HepG2 (cell line): Measurements from ENCODE around the gene ANXA10. TPM values are rescaled to one million over a fixed set of nuclear protein-coding genes. Genes with fewer than 3 reads are reported as not detected.

Experiments used
- ATAC-seq: fragments of 200-7000 bp; cut with Tn5 transposase; 3 replicates; pipeline ENCODE4 v1.9.1; 2020; ENCODE audit warnings: mild to moderate bottlenecking, moderate library complexity
- BruUV-seq: library from RNA; stranded (reverse); fragments of 400-500 nt; replicated peaks from 2 replicates; lab custom pipeline; 2021; lab: Mats Ljungman, UMichigan
- CTCF ChIA-PET: fragments of 300-600 bp; formaldehyde crosslinking; extraction: SDS; loops from one replicate; lab custom pipeline; 2021; ENCODE audit warnings: low total read pairs, inconsistent platforms, low intra/inter-chr PET ratio; lab: Yijun Ruan, JAX
- POLR2A ChIA-PET: fragments of 350-600 bp; sonication (Branson Sonifier 250); formaldehyde crosslinking; loops from one replicate; lab custom pipeline; 2020; ENCODE audit warnings: antibody characterized with exemption, inconsistent platforms; lab: Yijun Ruan, JAX
- DNase-seq: peaks from one replicate; pipeline ENCODE4 v3.0.0-alpha.2; 2015; ENCODE audit warnings: low spot score
- FAIRE-seq: peaks from 3 replicates; lab custom pipeline; 2011; peaks lifted over from hg19 to GRCh38; lab: Jason Lieb, UNC
- H2AFZ ChIP-seq: one replicate; pipeline ENCODE4 v1.6.1; 2011; ENCODE audit warnings: low read length, inconsistent platforms
- H3K27ac ChIP-seq: fragments of 300-600 bp; 3 replicates; pipeline ENCODE4 v1.8.0; 2011; ENCODE audit warnings: mixed run types, mild to moderate bottlenecking, mixed read lengths, low read length, inconsistent platforms; ENCODE audit not compliant: insufficient read depth; ENCODE audit errors: extremely low read length
- H3K27me3 ChIP-seq, 2 experiments: fragments of 200-600 bp in 1 of 2; 2 replicates in 1 of 2; 3 replicates in 1 of 2; pipeline versions ENCODE4 v1.6.0 to v1.8.0; 2011; ENCODE audit warnings: low read length in 2 of 2, mild to moderate bottlenecking in 2 of 2, moderate library complexity in 2 of 2, inconsistent platforms in 1 of 2; ENCODE audit not compliant: insufficient read depth in 2 of 2, control insufficient read depth in 1 of 2
- H3K36me3 ChIP-seq, 2 experiments: fragments of 200-600 bp in 1 of 2; replicated peaks in 1 of 2; 2 replicates in 1 of 2; 3 replicates in 1 of 2; pipeline versions ENCODE4 v1.5.1 to v1.8.0; 2011; ENCODE audit warnings: low read length in 2 of 2, inconsistent platforms in 1 of 2; ENCODE audit not compliant: insufficient read depth in 2 of 2, control insufficient read depth in 1 of 2
- H3K4me1 ChIP-seq: 2 replicates; pipeline ENCODE4 v1.5.1; 2012; ENCODE audit warnings: low read length, inconsistent platforms; ENCODE audit not compliant: insufficient read depth
- H3K4me2 ChIP-seq: 2 replicates; pipeline ENCODE4 v1.6.0; 2011; ENCODE audit warnings: low read depth, low read length, inconsistent platforms
- H3K4me3 ChIP-seq, 3 experiments: fragments of 200-600 bp in 1 of 3; sonication (generic), shearing (Covaris generic) in 1 of 3; replicated peaks in 1 of 3; 2 replicates each; pipeline ENCODE4 v1.5.1; 2011 to 2016; ENCODE audit warnings: low read length in 3 of 3, inconsistent platforms in 2 of 3, low read depth in 2 of 3, mild to moderate bottlenecking in 2 of 3, control low read depth in 1 of 3, mixed read lengths in 1 of 3; ENCODE audit not compliant: insufficient read depth in 1 of 3
- H3K79me2 ChIP-seq: one replicate; pipeline ENCODE4 v1.6.1; 2011; ENCODE audit warnings: low read length, inconsistent platforms; ENCODE audit not compliant: insufficient read depth
- H3K9ac ChIP-seq: 2 replicates; pipeline ENCODE4 v1.6.0; 2011; ENCODE audit warnings: mild to moderate bottlenecking, low read depth, low read length, inconsistent platforms; ENCODE audit not compliant: insufficient read depth
- H3K9me3 ChIP-seq: 2 replicates; pipeline ENCODE4 v1.5.1; 2012; ENCODE audit warnings: mild to moderate bottlenecking, low read length
- H4K20me1 ChIP-seq: 2 replicates; pipeline ENCODE4 v1.6.0; 2011; ENCODE audit warnings: inconsistent platforms, mild to moderate bottlenecking, low read length, moderate library complexity; ENCODE audit not compliant: insufficient read depth
- ARID5B ChIP-seq: IDR thresholded peaks from 2 replicates; pipeline ENCODE4 v1.4.0; 2020; ENCODE audit warnings: mild to moderate bottlenecking, missing genetic modification reagents
- CC2D1A ChIP-seq: sonication (generic); formaldehyde crosslinking; IDR thresholded peaks from 2 replicates; pipeline ENCODE4 v1.8.1; 2023; ENCODE audit warnings: mild to moderate bottlenecking, missing genetic modification reagents
- ELF4 ChIP-seq: sonication (generic); formaldehyde crosslinking; IDR thresholded peaks from 2 replicates; pipeline ENCODE4 v1.5.0; 2020; ENCODE audit warnings: missing genetic modification reagents, mild to moderate bottlenecking, moderate library complexity, borderline replicate concordance
- HDAC2 ChIP-seq: sonication (generic); formaldehyde crosslinking; IDR thresholded peaks from 2 replicates; pipeline ENCODE4 v1.4.0; 2020; ENCODE audit warnings: missing genetic modification reagents
- HDAC6 ChIP-seq: fragments of 200-600 bp; sonication (generic); IDR thresholded peaks from 2 replicates; pipeline ENCODE4 v1.7.0; 2017; ENCODE audit warnings: mild to moderate bottlenecking, antibody characterized with exemption, low read length, low read depth
- MNT ChIP-seq: fragments of 450-650 bp; IDR thresholded peaks from 2 replicates; pipeline ENCODE4 v1.6.1; 2016
- TARDBP ChIP-seq: sonication (generic); formaldehyde crosslinking; IDR thresholded peaks from 2 replicates; pipeline ENCODE4 v1.8.0; 2022; ENCODE audit warnings: mild to moderate bottlenecking, missing genetic modification reagents
- TRIM24 ChIP-seq: sonication (generic); formaldehyde crosslinking; IDR thresholded peaks from 2 replicates; pipeline ENCODE4 v1.8.0; 2022; ENCODE audit warnings: mild to moderate bottlenecking, missing genetic modification reagents
- ZFX ChIP-seq: sonication (generic); formaldehyde crosslinking; IDR thresholded peaks from 2 replicates; pipeline ENCODE4 v1.4.0; 2020; ENCODE audit warnings: mild to moderate bottlenecking, low read depth, missing genetic modification reagents, moderate library complexity
- ZNF501 ChIP-seq: sonication (generic); formaldehyde crosslinking; IDR thresholded peaks from 2 replicates; pipeline ENCODE4 v1.5.1; 2020; ENCODE audit warnings: mild to moderate bottlenecking, moderate library complexity, missing genetic modification reagents
- ZNF660 ChIP-seq: sonication (generic); formaldehyde crosslinking; IDR thresholded peaks from 2 replicates; pipeline ENCODE4 v1.5.1; 2020; ENCODE audit warnings: mild to moderate bottlenecking, low read depth, missing genetic modification reagents, borderline replicate concordance
- WGBS: methylation state at CpG from one replicate; pipeline ENCODE4 v1.1.6; 2017; ENCODE audit warnings: low lambda C conversion rate; 5-methylcytosine and 5-hydroxymethylcytosine counted together
- in situ Hi-C: cut with HindIII; loops from 2 replicates; pipeline ENCODE4 v1.10.0; 2017; ENCODE audit warnings: low pct_unique_long_range_greater_than_20kb; ENCODE audit not compliant: extremely low pct_ligation_motif_present
- intact Hi-C: fragments of 100-400 bp; cut with micrococcal nuclease; formaldehyde crosslinking; loops from one replicate; pipeline ENCODE4 v1.10.0; 2022; ENCODE audit not compliant: unreplicated experiment
- polyA plus RNA-seq, 8 experiments: library from polyadenylated mRNA; depleted of rRNA in 3 of 8; stranded (reverse) in 7 of 8; unstranded in 1 of 8; fragments of >200 nt; fragmentation: Illumina TruSeq in 4 of 8; extraction: Trizol in 4 of 8; gene quantifications; 2 replicates each; pipeline versions ENCODE4 v1.2.1 to v1.2.3, GENCODE V29; 2011 to 2016; ENCODE audit warnings: low read depth in 4 of 8, missing spikeins in 1 of 8, mixed read lengths in 1 of 8; ENCODE audit not compliant: insufficient read depth in 1 of 8
- total RNA-seq, 5 experiments: library from RNA; depleted of rRNA; stranded (reverse); fragments of >200 nt; fragmentation: Illumina TruSeq; extraction: Trizol; gene quantifications; 2 replicates each; pipeline ENCODE4 v1.2.3, GENCODE V29; 2016; ENCODE audit warnings: low read depth in 1 of 5
- TF ChIP-seq, protein P1 (sequence below): sonication (generic); formaldehyde crosslinking; IDR thresholded peaks from 2 replicates; pipeline ENCODE4 v1.8.0; 2022; ENCODE audit warnings: mild to moderate bottlenecking, missing genetic modification reagents, moderate library complexity

The ANXA10 gene
- total and polyA plus RNA-seq, 2 of the 13 experiments (the other 11 are each of a cell fraction or from before 2014, with no cell fraction given) = 0.08 TPM; not detected in 1

GRCh38 chr4:168143601-168144000 is 51.3 kb downstream of the ANXA10 start:
- in situ Hi-C loops = no loop called here
- intact Hi-C loops = no loop called here
- Histone ChIP-seq H3K4me2 (no peak overlapping the region), H4K20me1 (no peaks in the 10 kb centered on the region), H3K27me3 (no peaks in the 10 kb centered on the region), H3K4me1 (no peaks in the 10 kb centered on the region), H3K4me3 (no peak overlapping the region), H3K79me2 (no peaks in the 10 kb centered on the region), H3K27ac (no peak overlapping the region), H3K36me3 (no peaks in the 10 kb centered on the region), H3K9me3 (no peaks in the 10 kb centered on the region), H2AFZ (no peak overlapping the region), H3K9ac (no peak overlapping the region)
- TF ChIP-seq, protein P1, sequence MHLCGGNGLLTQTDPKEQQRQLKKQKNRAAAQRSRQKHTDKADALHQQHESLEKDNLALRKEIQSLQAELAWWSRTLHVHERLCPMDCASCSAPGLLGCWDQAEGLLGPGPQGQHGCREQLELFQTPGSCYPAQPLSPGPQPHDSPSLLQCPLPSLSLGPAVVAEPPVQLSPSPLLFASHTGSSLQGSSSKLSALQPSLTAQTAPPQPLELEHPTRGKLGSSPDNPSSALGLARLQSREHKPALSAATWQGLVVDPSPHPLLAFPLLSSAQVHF (CRISPR knock-in tag) = no peak
- DNase-seq = no peak
- ChIA-PET POLR2A (no interaction called here), CTCF (no interaction called here)
- no TSS peak for BruUV-seq
- FAIRE-seq = no peak
- no peak for ATAC-seq
- 0% methylated on average over 2 of the region's 2 CpGs for WGBS

GRCh38 chr4:168150420-168151050 is 58.2 kb downstream of the ANXA10 start:
- Histone ChIP-seq H3K27ac (no peak overlapping the region), H3K36me3 (no peaks in the 10 kb centered on the region), H3K4me2 (no peak overlapping the region), H3K9me3 (no peaks in the 10 kb centered on the region), H3K27me3 (no peaks in the 10 kb centered on the region), H4K20me1 (no peaks in the 10 kb centered on the region), H3K4me3 (no peak overlapping the region), H3K4me1 (no peaks in the 10 kb centered on the region), H2AFZ (no peak overlapping the region), H3K9ac (no peak overlapping the region), H3K79me2 (no peaks in the 10 kb centered on the region)
- BruUV-seq = no TSS peak
- WGBS = 31% methylated on average over 6 of the region's 6 CpGs
- no peak for FAIRE-seq
- DNase-seq = no peak
- ChIA-PET CTCF (no interaction called here), POLR2A (no interaction called here)
- intact Hi-C loops (loop anchor here (5.0 kb wide), 1 partner anchor 1128 kb away; no protein-coding TSS in a partner anchor), in situ Hi-C loops (no loop called here)
- ATAC-seq = no peak
- TF ChIP-seq HDAC6 = no peak
- no peak for TF ChIP-seq HDAC2 (CRISPR knock-in tag)
- no peak for TF ChIP-seq MNT
- TF ChIP-seq ZNF501 = no peak
- no peak for TF ChIP-seq ELF4 (CRISPR knock-in tag)
- no peak for TF ChIP-seq CC2D1A (CRISPR knock-in tag)
- TF ChIP-seq TARDBP = no peak
- no peak for TF ChIP-seq TRIM24
- TF ChIP-seq ZFX (CRISPR knock-in tag) = no peak
- TF ChIP-seq ZNF660 = no peak
- TF ChIP-seq ARID5B (CRISPR knock-in tag) = no peak
